Right atrium auricular region (tissue), 2 donors: ENCODE data around the gene PPP3CA. TPM values are rescaled to one million over a fixed set of nuclear protein-coding genes. Genes with fewer than 3 reads are reported as not detected.

Experiments
- DNase-seq: peaks from one replicate; pipeline ENCODE4 v3.0.0-alpha.2; 2019; ENCODE audit warnings: low spot score
- H3K27ac ChIP-seq, 2 donors: fragments of 200-600 bp; sonication (generic); 1 replicate in 1 of 2; 2 replicates in 1 of 2; pipeline ENCODE4 v1.5.1; 2016 to 2019
- H3K27me3 ChIP-seq, 2 donors: fragments of 200-600 bp; sonication (generic); one replicate each; pipeline versions ENCODE4 v1.5.1 to v1.6.0; 2017 to 2019
- H3K36me3 ChIP-seq: fragments of 200-600 bp; sonication (generic); one replicate; pipeline ENCODE4 v1.5.1; 2016
- H3K4me1 ChIP-seq, 2 donors: fragments of 200-600 bp; sonication (generic); one replicate each; pipeline versions ENCODE4 v1.5.1 to v1.6.0; 2017 to 2019
- H3K4me3 ChIP-seq, 2 donors: fragments of 200-600 bp; sonication (generic); 1 replicate in 1 of 2; 2 replicates in 1 of 2; pipeline ENCODE4 v1.5.1; 2017 to 2019; ENCODE audit warnings: mild to moderate bottlenecking in 1 of 2, moderate library complexity in 1 of 2
- H3K9me3 ChIP-seq, 2 donors: fragments of 200-600 bp; sonication (generic); one replicate each; pipeline ENCODE4 v1.5.1; 2019
- CTCF ChIP-seq, 2 donors: fragments of 200-600 bp; sonication (generic); IDR thresholded peaks; one replicate each; pipeline ENCODE4 v1.5.1; 2019; ENCODE audit warnings: antibody characterized with exemption in 2 of 2
- total RNA-seq, 2 donors: library from RNA; depleted of rRNA; stranded (reverse); fragments of >200 nt; gene quantifications; one replicate each; pipeline ENCODE4 v1.1.0, GENCODE V29; 2016

Gene PPP3CA
- total RNA-seq, 2 donors from 2014 or later, result 11.2 to 15.7 TPM

GRCh38 chr4:101163936-101164335, 183.4 kb downstream of the PPP3CA start:
- Histone ChIP-seq H3K4me3 (no peak overlapping the region), H3K27ac (no peak overlapping the region), H3K36me3 (no peaks in the 10 kb centered on the region), H3K27me3 (no peaks in the 10 kb centered on the region), H3K9me3 (no peaks in the 10 kb centered on the region), H3K4me1 (no peaks in the 10 kb centered on the region)
- TF ChIP-seq CTCF (IDR thresholded peaks at IDR 0.05), result no peak
- DNase-seq, result no peak

GRCh38 chr4:101162990-101163380, 184.3 kb downstream of the PPP3CA start:
- DNase-seq, result no peak
- H3K36me3 ChIP-seq, result no peaks in the 10 kb centered on the region
- H3K4me1 ChIP-seq, result no peaks in the 10 kb centered on the region
- H3K9me3 ChIP-seq, result no peaks in the 10 kb centered on the region
- TF ChIP-seq CTCF (IDR thresholded peaks at IDR 0.05), result no peak
- H3K4me3 ChIP-seq, result no peak overlapping the region
- H3K27ac ChIP-seq, result no peak overlapping the region
- H3K27me3 ChIP-seq, result no peaks in the 10 kb centered on the region

- no peaks in the 10 kb centered on the region for H3K27me3 ChIP-seq
- H3K4me3 ChIP-seq, result no peak overlapping the region
- H3K4me1 ChIP-seq, result peaks cover 0 to 5% of the 10 kb centered on the region in 2 donors
- DNase-seq, result no peak
- H3K36me3 ChIP-seq, result no peaks in the 10 kb centered on the region
- no peaks in the 10 kb centered on the region for H3K9me3 ChIP-seq
- no peak for TF ChIP-seq CTCF (IDR thresholded peaks at IDR 0.05)
- H3K27ac ChIP-seq, result no peak overlapping the region
Observed at GRCh38 chr4:101160792-101161592, 186.3 kb downstream of the PPP3CA start.

GRCh38 chr4:101158507-101158906, 188.8 kb downstream of the PPP3CA start:
- Histone ChIP-seq H3K4me1 (peaks cover 0 to 5% of the 10 kb centered on the region in 2 donors), H3K9me3 (no peaks in the 10 kb centered on the region), H3K27me3 (no peaks in the 10 kb centered on the region), H3K4me3 (no peak overlapping the region), H3K27ac (no peak overlapping the region), H3K36me3 (no peaks in the 10 kb centered on the region)
- no peak for TF ChIP-seq CTCF (IDR thresholded peaks at IDR 0.05)
- DNase-seq, result no peak

GRCh38 chr4:101158134-101158482, 189.2 kb downstream of the PPP3CA start:
- no peak overlapping the region for H3K27ac ChIP-seq
- H3K36me3 ChIP-seq, result no peaks in the 10 kb centered on the region
- H3K27me3 ChIP-seq, result no peaks in the 10 kb centered on the region
- H3K4me1 ChIP-seq, result peaks cover 0 to 5% of the 10 kb centered on the region in 2 donors
- DNase-seq, result no peak
- no peak overlapping the region for H3K4me3 ChIP-seq
- no peak for TF ChIP-seq CTCF (IDR thresholded peaks at IDR 0.05)
- H3K9me3 ChIP-seq, result no peaks in the 10 kb centered on the region
